A673 (cell line): ENCODE measurements around the gene PRKAR2B. TPM values are rescaled to one million over a fixed set of nuclear protein-coding genes. Genes with fewer than 3 reads are reported as not detected.

Experiments used
- BruUV-seq: library from RNA; stranded (reverse); fragments of 400-500 nt; replicated peaks from 2 replicates; lab custom pipeline; 2021; lab: Mats Ljungman, UMichigan
- CTCF ChIA-PET: fragments of 300-600 bp; sonication (Branson Sonifier 250); formaldehyde crosslinking; loops from one replicate; lab custom pipeline; 2022; ENCODE audit warnings: antibody characterized with exemption; lab: Charles Lee
- POLR2A ChIA-PET: fragments of 300-600 bp; sonication (Branson Sonifier 250); formaldehyde crosslinking; loops from one replicate; lab custom pipeline; 2022; ENCODE audit warnings: antibody characterized with exemption; ENCODE audit not compliant: low non-redundant PET; lab: Charles Lee
- DNase-seq: peaks from one replicate; pipeline ENCODE4 v3.0.0-alpha.2; 2015; ENCODE audit warnings: low spot score
- H3K27ac ChIP-seq: fragments of 200-600 bp; sonication (generic); 2 replicates; pipeline ENCODE4 v1.5.1; 2016; ENCODE audit warnings: mixed run types, low read depth, mild to moderate bottlenecking, mixed read lengths, antibody characterized with exemption, low read length; ENCODE audit not compliant: poor library complexity, severe bottlenecking
- H3K27me3 ChIP-seq: fragments of 200-600 bp; sonication (generic); replicated peaks from 2 replicates; pipeline ENCODE4 v1.6.1; 2017; ENCODE audit warnings: mixed run types, low read depth, mild to moderate bottlenecking, mixed read lengths, antibody characterized with exemption, low read length; ENCODE audit not compliant: insufficient read depth, poor library complexity
- H3K36me3 ChIP-seq: fragments of 200-600 bp; sonication (generic); 2 replicates; pipeline ENCODE4 v1.6.1; 2016; ENCODE audit warnings: mixed run types, mild to moderate bottlenecking, mixed read lengths, antibody characterized with exemption, low read length; ENCODE audit not compliant: insufficient read depth, poor library complexity, severe bottlenecking
- H3K4me1 ChIP-seq: fragments of 200-600 bp; sonication (generic); 2 replicates; pipeline ENCODE4 v1.6.1; 2017; ENCODE audit warnings: mixed run types, mild to moderate bottlenecking, mixed read lengths, antibody characterized with exemption, low read length; ENCODE audit not compliant: insufficient read depth, poor library complexity, severe bottlenecking
- H3K4me3 ChIP-seq: fragments of 200-600 bp; sonication (generic); 2 replicates; pipeline ENCODE4 v1.5.1; 2016; ENCODE audit warnings: low read depth, mixed run types, mild to moderate bottlenecking, mixed read lengths, low read length; ENCODE audit not compliant: poor library complexity, severe bottlenecking
- H3K9me3 ChIP-seq: fragments of 200-600 bp; sonication (generic); 2 replicates; pipeline ENCODE4 v1.6.1; 2016; ENCODE audit warnings: mixed run types, low read depth, mild to moderate bottlenecking, mixed read lengths, antibody characterized with exemption, low read length; ENCODE audit not compliant: poor library complexity, severe bottlenecking
- CTCF ChIP-seq: fragments of 300-800, 200-600 bp; sonication (generic); conservative IDR thresholded peaks from 2 replicates; pipeline ENCODE4 v1.5.1; 2017; ENCODE audit warnings: low read depth, mild to moderate bottlenecking, antibody characterized with exemption, low read length, moderate library complexity, mixed read lengths
- EZH2 ChIP-seq: fragments of 200-600 bp; sonication (generic); IDR thresholded peaks from 2 replicates; pipeline ENCODE4 v1.6.1; 2017; ENCODE audit warnings: borderline replicate concordance, low read depth, mild to moderate bottlenecking, mixed read lengths, antibody characterized with exemption, low read length; ENCODE audit not compliant: poor library complexity, severe bottlenecking
- intact Hi-C: fragments of 100-400 bp; cut with micrococcal nuclease; formaldehyde crosslinking; loops from one replicate; pipeline ENCODE4 v1.10.0; 2022; ENCODE audit not compliant: unreplicated experiment
- total RNA-seq: library from RNA; stranded (reverse); gene quantifications from 2 replicates; pipeline ENCODE4 v1.2.3, GENCODE V29; 2021

PRKAR2B gene
- total RNA-seq, 1 experiment from 2014 or later = 4.8 TPM

GRCh38 chr7:107208563-107208962 is 164.1 kb downstream of the PRKAR2B start:
- intact Hi-C loops = no loop called here
- Histone ChIP-seq H3K27me3 (no peaks in the 10 kb centered on the region), H3K4me3 (no peak overlapping the region), H3K4me1 (no peaks in the 10 kb centered on the region), H3K9me3 (no peaks in the 10 kb centered on the region), H3K27ac (no peak overlapping the region), H3K36me3 (no peaks in the 10 kb centered on the region)
- TF ChIP-seq CTCF = no peak
- TF ChIP-seq EZH2 = no peak
- no TSS peak for BruUV-seq
- POLR2A ChIA-PET = no interaction called here
- no peak for DNase-seq
- CTCF ChIA-PET = no interaction called here

- Histone ChIP-seq H3K9me3 (no peaks in the 10 kb centered on the region), H3K27ac (no peak overlapping the region), H3K4me3 (no peak overlapping the region), H3K4me1 (no peaks in the 10 kb centered on the region), H3K36me3 (no peaks in the 10 kb centered on the region), H3K27me3 (no peaks in the 10 kb centered on the region)
- POLR2A ChIA-PET = no interaction called here
- intact Hi-C loops = no loop called here
- DNase-seq = no peak
- CTCF ChIA-PET = no interaction called here
- no peak for TF ChIP-seq CTCF
- TF ChIP-seq EZH2 = no peak
- BruUV-seq = no TSS peak
Observed at GRCh38 chr7:107209565-107209964, 165.1 kb downstream of the PRKAR2B start.

GRCh38 chr7:107210400-107210799 is 165.9 kb downstream of the PRKAR2B start:
- Histone ChIP-seq H3K27ac (no peak overlapping the region), H3K4me3 (no peak overlapping the region), H3K4me1 (no peaks in the 10 kb centered on the region), H3K9me3 (no peaks in the 10 kb centered on the region), H3K27me3 (no peaks in the 10 kb centered on the region), H3K36me3 (no peaks in the 10 kb centered on the region)
- no TSS peak for BruUV-seq
- intact Hi-C loops = no loop called here
- ChIA-PET POLR2A (no interaction called here), CTCF (no interaction called here)
- no peak for TF ChIP-seq CTCF
- TF ChIP-seq EZH2 = no peak
- no peak for DNase-seq

Other genes with a start within 250 kb of the PRKAR2B start
- gene PIK3CG, start 179.4 kb upstream of the PRKAR2B start, total RNA-seq = 13.4 and 13.7 TPM in 2 replicates
- 11.7 and 19.9 TPM in 2 replicates for gene HBP1, start 124.3 kb downstream of the PRKAR2B start, total RNA-seq